OCI-LY3 (cell line): ENCODE data around the gene CYTH1.

ENCODE experiments used
- H2AFZ ChIP-seq: fragments of 200-600, 300-600 bp; shearing (Covaris generic); 2 replicates; pipeline ENCODE4 v1.6.0; 2014; ENCODE audit warnings: antibody characterized with exemption, low read depth, low read length
- H3K27ac ChIP-seq: fragments of 200-600, 300-600 bp; sonication (generic); 2 replicates; pipeline ENCODE4 v1.5.1; 2014; ENCODE audit warnings: mild to moderate bottlenecking, low read length, moderate library complexity, mixed read lengths
- H3K27me3 ChIP-seq: fragments of 200-600, 300-600 bp; sonication (generic); 2 replicates; pipeline ENCODE4 v1.6.1; 2014; ENCODE audit warnings: low read depth, low read length, mixed read lengths
- H3K36me3 ChIP-seq: fragments of 200-600, 300-600 bp; sonication (generic); replicated peaks from 2 replicates; pipeline ENCODE3; 2014; ENCODE audit warnings: low read depth, low read length, mixed read lengths
- H3K4me1 ChIP-seq: fragments of 300-600, 200-600 bp; sonication (generic); 2 replicates; pipeline ENCODE4 v1.6.1; 2014; ENCODE audit warnings: low read length, mixed read lengths
- H3K4me2 ChIP-seq: fragments of 200-600, 300-600 bp; sonication (generic); 2 replicates; pipeline ENCODE4 v1.6.1; 2014; ENCODE audit warnings: low read length, mixed read lengths
- H3K4me3 ChIP-seq: fragments of 300-600, 200-600 bp; sonication (generic); 2 replicates; pipeline ENCODE4 v1.5.1; 2014; ENCODE audit warnings: antibody characterized with exemption, mild to moderate bottlenecking, low read length, moderate library complexity
- H3K79me2 ChIP-seq: fragments of 300-600, 200-600 bp; shearing (Covaris generic); 2 replicates; pipeline ENCODE4 v1.6.1; 2014; ENCODE audit warnings: mild to moderate bottlenecking, low read length, mixed read lengths
- H3K9ac ChIP-seq: fragments of 300-600, 200-600 bp; shearing (Covaris generic); 2 replicates; pipeline ENCODE4 v1.6.0; 2014; ENCODE audit warnings: mild to moderate bottlenecking, low read length, moderate library complexity
- H3K9me3 ChIP-seq: fragments of 200-600, 300-600 bp; shearing (Covaris generic); 2 replicates; pipeline ENCODE4 v1.6.1; 2014; ENCODE audit warnings: low read length, mixed read lengths; ENCODE audit not compliant: insufficient read depth
- H4K20me1 ChIP-seq: fragments of 200-600, 300-600 bp; sonication (generic); 2 replicates; pipeline ENCODE4 v1.6.1; 2016; ENCODE audit warnings: low read length, mixed read lengths; ENCODE audit not compliant: insufficient read depth
- CTCF ChIP-seq: fragments of 200-600, 300-600 bp; sonication (generic); IDR thresholded peaks from 2 replicates; pipeline ENCODE4 v1.5.1; 2014; ENCODE audit warnings: antibody characterized with exemption, low read length, low read depth
- EZH2phosphoT487 ChIP-seq: fragments of 200-600 bp; shearing (Covaris generic); IDR thresholded peaks from 2 replicates; pipeline ENCODE4 v1.6.1; 2018; ENCODE audit warnings: antibody characterized with exemption, mixed run types, low read depth

CYTH1 gene

DNA sequence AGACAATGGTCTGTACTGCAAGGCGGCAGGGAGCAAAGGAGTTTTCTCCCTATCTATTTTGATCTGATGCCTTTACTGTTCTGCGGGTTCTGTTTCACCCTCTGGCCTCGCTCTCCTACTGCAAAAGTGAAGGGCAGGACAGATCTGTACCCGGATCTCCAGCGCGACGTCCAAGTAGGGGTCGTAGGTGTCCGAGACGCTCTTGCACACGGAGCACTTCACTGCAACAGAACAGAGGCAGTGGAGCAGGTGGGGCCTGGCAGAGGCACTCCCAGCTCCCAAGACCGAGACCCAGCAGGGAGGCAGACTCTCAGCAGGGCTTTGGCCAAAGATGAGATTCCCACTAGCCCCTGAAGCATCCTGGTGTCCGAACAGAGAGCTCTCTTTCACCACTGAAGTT lies 38.8 kb upstream of the CYTH1 start:
- H4K20me1 ChIP-seq, result peaks cover 13% of the 10 kb centered on the region; the same call in 1 of the 2 replicates
- H2AFZ ChIP-seq, result no peak overlapping the region
- no peak overlapping the region for H3K9ac ChIP-seq
- H3K4me2 ChIP-seq, result no peak overlapping the region
- H3K9me3 ChIP-seq, result no peaks in the 10 kb centered on the region
- H3K79me2 ChIP-seq, result peaks cover 26% of the 10 kb centered on the region
- H3K27me3 ChIP-seq, result no peaks in the 10 kb centered on the region
- H3K4me3 ChIP-seq, result no peak overlapping the region
- TF ChIP-seq EZH2phosphoT487, result no peak
- TF ChIP-seq CTCF, result no peak
- H3K36me3 ChIP-seq, result peaks cover 71% of the 10 kb centered on the region
- no peaks in the 10 kb centered on the region for H3K4me1 ChIP-seq
- H3K27ac ChIP-seq, result no peak overlapping the region

DNA sequence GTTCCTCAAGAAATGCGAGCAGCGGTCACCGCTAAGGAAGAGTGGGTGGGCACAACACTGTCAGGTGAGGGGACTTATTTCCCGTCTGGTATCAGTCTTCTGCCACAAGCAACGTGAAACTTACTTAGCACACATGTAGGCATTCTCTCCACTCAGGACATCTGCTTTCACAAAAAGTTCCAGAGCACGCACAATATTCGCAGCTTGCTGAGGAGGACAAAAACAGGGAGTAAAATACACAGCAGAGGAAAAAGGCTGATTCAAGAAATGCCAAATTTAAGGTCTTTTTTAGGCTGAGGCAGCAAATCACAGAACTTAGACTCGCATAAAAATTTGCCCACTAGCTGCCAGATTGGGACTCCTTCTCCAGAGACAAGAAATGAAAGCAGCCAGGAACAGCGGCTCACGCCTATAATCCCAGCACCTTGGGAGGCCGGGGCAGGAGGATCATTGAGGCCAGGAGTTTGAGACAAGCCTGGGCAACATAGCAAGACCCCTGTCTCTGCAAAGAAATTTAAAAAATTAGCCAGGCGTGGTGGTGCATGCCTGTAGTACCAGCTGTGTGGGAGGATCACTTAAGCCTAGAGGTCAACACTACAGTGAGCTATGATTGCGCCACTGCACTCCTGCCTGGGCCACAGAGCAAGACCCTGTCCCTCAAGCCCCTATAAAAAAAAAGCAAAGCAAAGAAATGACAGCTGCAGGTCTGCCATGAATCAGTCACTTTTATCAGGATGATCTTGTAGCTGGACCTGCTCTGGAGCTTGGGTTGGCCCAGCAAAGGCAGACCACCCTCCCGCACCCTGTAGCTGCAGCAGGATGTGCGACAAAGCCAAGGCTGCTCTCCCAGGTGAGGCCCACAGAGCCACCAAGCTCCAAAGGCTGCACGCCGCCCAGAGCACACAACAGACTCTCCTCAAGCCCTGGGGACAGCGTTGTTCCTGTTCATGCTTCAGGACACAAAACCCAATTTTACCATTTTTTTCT lies 38.0 kb upstream of the CYTH1 start:
- Histone ChIP-seq H3K9me3 (no peaks in the 10 kb centered on the region), H3K79me2 (peaks cover 19% of the 10 kb centered on the region), H3K4me2 (no peak overlapping the region), H4K20me1 (peaks cover 13% of the 10 kb centered on the region; the same call in 1 of the 2 replicates), H3K4me1 (no peaks in the 10 kb centered on the region), H3K9ac (no peak overlapping the region), H2AFZ (no peak overlapping the region), H3K36me3 (peaks cover 70% of the 10 kb centered on the region), H3K27me3 (no peaks in the 10 kb centered on the region), H3K4me3 (no peak overlapping the region), H3K27ac (no peak overlapping the region)
- TF ChIP-seq CTCF (no peak), EZH2phosphoT487 (no peak)

- H3K27me3 ChIP-seq, result no peaks in the 10 kb centered on the region
- TF ChIP-seq CTCF, result no peak
- no peak for TF ChIP-seq EZH2phosphoT487
- H3K4me3 ChIP-seq, result no peak overlapping the region
- no peaks in the 10 kb centered on the region for H3K4me1 ChIP-seq
- peaks cover 66% of the 10 kb centered on the region for H3K36me3 ChIP-seq
- no peak overlapping the region for H2AFZ ChIP-seq
- H4K20me1 ChIP-seq, result peaks cover 13% of the 10 kb centered on the region; the same call in 1 of the 2 replicates
- no peak overlapping the region for H3K4me2 ChIP-seq
- peaks cover 13% of the 10 kb centered on the region for H3K79me2 ChIP-seq
- no peak overlapping the region for H3K27ac ChIP-seq
- no peak overlapping the region for H3K9ac ChIP-seq
- no peaks in the 10 kb centered on the region for H3K9me3 ChIP-seq
Measured at GRCh38 chr17:78819402-78819801, 37.3 kb upstream of the CYTH1 start.

DNA sequence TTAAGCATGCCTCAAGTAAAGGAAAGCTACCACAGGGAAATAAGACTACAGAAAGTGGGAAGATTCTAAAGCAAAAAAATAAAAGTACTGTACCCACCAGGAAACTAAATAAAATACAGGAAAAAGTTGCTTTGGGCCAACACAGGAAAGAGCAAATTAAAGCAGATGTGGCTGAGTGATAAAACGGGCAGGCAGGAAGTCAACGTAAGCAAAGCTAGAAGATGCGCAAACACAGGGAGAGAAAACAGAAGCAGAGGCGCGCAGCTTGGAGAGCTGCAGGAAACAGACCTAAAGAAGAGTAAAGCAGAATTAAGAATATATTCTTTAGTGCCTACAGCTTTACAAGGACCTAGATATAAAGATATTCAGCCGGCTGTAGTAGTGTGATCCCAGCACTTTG lies 36.9 kb upstream of the CYTH1 start:
- no peak overlapping the region for H3K4me2 ChIP-seq
- peaks cover 9% of the 10 kb centered on the region; the same call in 1 of the 2 replicates for H4K20me1 ChIP-seq
- no peak overlapping the region for H3K4me3 ChIP-seq
- peaks cover 66% of the 10 kb centered on the region for H3K36me3 ChIP-seq
- H2AFZ ChIP-seq, result no peak overlapping the region
- H3K9me3 ChIP-seq, result no peaks in the 10 kb centered on the region
- no peaks in the 10 kb centered on the region for H3K27me3 ChIP-seq
- H3K4me1 ChIP-seq, result no peaks in the 10 kb centered on the region
- TF ChIP-seq CTCF, result no peak
- no peak for TF ChIP-seq EZH2phosphoT487
- no peak overlapping the region for H3K9ac ChIP-seq
- peaks cover 9% of the 10 kb centered on the region for H3K79me2 ChIP-seq
- H3K27ac ChIP-seq, result no peak overlapping the region
